Measurements from ENCODE around the gene GINS2.

The GINS2 gene

DNA sequence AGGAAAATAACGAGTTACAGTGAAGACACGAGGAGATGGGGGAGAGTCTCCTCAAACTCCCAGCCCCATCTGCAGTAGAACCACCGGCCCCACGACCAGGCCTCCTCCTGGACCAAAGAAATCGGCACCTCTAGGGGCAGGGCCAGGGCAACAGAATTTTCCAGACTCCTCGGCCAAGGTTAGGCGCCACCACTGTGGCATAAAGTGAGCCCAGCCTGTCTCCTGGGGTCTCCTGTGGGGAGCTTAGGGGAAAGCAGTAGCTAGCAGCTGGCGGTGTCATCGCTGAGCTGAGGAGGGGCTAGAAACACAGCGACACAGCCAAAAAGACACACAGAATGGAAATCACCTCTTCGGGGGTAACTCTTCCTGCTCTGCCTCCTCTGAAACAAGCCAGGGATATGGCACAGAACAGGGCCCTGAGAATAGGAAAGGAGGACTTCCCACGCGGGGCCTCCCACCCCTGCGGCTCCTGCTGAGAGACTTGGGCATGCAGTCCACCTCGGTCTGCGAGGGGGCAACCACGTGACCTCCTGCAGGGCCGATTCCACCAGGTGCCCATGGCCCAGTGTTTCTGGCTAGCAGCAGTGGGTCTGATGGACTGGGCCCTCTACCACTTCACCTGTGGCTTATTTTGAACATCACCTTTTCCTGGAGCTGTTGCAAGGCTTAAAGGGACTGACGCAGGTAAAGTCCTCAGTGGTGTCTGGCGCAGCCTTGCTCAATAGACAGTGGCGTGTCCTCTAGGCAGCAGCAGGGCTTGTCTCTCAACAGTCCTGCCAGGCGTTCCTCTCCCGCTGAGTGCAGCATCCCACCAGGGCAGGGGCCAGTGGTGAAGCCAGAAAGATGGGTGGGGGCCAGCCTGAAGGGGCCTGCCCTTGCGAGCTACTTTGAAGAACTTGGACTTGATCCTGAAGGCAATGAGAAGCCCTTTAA lies 6.7 kb upstream of the GINS2 start:
- DNase-seq (ENCODE audit: low spot score) = no peak
- H3K27ac ChIP-seq = no peak overlapping the region
- no peak for TF ChIP-seq CTCF (IDR thresholded peaks at IDR 0.05)
- H3K4me3 ChIP-seq = no peak overlapping the region

DNA sequence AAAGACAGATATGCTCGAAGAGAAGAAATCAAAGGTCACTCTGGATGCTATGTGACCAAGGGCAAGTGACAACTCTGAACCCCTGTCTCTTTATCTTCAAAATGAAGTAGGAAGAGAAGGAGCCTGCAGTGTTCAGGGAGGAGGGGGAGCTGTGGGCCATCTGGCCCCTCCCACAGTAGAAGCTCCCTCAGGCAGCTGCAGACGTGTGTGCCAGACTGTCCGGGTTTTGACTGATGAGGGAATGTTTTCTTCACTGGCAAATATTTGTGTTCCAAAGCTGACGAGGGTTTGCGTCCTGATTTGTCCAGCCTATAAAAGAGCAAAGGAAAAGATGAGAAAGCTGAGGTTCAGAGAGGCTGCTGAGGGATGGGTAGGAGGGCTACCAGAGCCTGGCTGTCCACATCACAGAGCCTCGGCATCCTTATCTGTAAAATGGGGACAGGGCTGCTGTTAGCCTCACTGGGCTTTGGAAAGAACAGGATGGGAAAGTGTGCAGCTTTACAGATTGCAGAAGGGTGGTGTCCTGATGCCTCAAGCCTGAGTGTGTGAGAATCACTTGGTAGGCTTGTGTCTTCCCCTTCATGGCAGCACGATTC lies 1.8 kb upstream of the GINS2 start:
- no peak overlapping the region for H3K4me3 ChIP-seq
- no peak overlapping the region for H3K27ac ChIP-seq
- no peak for DNase-seq (ENCODE audit: low spot score)
- TF ChIP-seq CTCF (IDR thresholded peaks at IDR 0.05) = no peak

DNA sequence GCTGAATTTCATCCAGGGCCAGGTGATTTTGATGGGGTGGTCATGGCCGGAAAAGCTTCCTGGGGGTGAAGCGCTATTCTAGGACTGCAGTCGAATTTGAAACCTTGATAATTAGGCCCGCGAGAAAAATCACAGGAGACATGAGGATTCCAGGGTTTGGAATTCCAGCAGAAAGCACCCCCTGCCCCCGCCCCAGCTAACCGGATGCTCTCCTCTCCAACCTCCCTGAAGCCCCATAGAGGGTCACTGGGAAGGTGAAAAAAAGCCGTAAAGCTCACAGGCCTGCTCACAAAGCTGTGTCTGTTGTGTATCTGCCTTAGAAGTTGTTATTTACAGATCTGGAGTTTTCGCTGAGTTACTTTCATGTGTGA lies 1.2 kb upstream of the GINS2 start:
- DNase-seq (ENCODE audit: low spot score) = no peak
- H3K27ac ChIP-seq = no peak overlapping the region

GRCh38 chr16:85689285-85689949 lies 663 bp upstream of the GINS2 start:
- H3K27ac ChIP-seq = no peak overlapping the region
- no peak for TF ChIP-seq CTCF (IDR thresholded peaks at IDR 0.05)
- H3K4me3 ChIP-seq = peak overlapping the region; percentile 69
- DNase-seq (ENCODE audit: low spot score) = no peak

More for the DNA sequence above, 1.2 kb upstream of the GINS2 start:
- no peak for TF ChIP-seq CTCF (IDR thresholded peaks at IDR 0.05)
- H3K4me3 ChIP-seq = no peak overlapping the region

GRCh38 chr16:85687651-85688471 lies 893 bp downstream of the GINS2 start:
- no peak overlapping the region for H3K27ac ChIP-seq
- TF ChIP-seq CTCF (IDR thresholded peaks at IDR 0.05) = no peak
- no peak for DNase-seq (ENCODE audit: low spot score)
- H3K4me3 ChIP-seq = peak overlapping the region; percentile 69

DNA sequence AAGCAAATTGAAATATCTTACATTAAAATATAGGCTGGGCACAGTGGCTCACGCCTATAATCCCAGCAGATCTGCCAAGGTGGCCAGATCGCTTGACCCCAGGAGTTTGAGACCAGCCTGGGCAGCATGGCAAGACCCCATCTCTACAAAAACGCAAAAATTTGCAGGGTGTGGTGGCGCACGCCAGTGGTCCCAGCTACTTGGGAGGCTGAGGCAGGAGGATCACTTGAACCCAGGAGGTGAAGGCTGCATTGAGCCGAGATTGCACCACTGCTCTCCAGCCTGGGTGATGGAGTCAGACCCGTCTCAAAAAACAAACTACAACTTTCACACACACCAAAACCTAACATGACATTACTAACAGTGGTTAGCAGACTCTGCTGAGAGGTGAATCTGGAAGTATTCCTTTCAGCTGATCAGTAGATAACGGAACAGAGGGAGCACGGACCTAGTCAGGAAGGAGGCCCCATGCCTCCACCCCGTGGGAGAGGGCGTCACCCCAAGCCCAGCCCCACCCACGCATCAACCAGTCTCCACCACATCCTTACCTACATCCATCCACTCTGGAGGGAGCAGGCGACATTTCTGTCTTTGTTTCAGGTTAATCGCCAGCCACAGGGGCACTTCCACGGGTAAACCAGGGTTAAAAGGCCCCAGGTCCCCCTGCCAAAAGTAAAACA lies 1.7 kb downstream of the GINS2 start:
- H3K4me3 ChIP-seq = no peak overlapping the region
- no peak for DNase-seq (ENCODE audit: low spot score)
- no peak for TF ChIP-seq CTCF (IDR thresholded peaks at IDR 0.05)
- no peak overlapping the region for H3K27ac ChIP-seq
